Measurements from ENCODE around the gene POLG.

The POLG gene

DNA sequence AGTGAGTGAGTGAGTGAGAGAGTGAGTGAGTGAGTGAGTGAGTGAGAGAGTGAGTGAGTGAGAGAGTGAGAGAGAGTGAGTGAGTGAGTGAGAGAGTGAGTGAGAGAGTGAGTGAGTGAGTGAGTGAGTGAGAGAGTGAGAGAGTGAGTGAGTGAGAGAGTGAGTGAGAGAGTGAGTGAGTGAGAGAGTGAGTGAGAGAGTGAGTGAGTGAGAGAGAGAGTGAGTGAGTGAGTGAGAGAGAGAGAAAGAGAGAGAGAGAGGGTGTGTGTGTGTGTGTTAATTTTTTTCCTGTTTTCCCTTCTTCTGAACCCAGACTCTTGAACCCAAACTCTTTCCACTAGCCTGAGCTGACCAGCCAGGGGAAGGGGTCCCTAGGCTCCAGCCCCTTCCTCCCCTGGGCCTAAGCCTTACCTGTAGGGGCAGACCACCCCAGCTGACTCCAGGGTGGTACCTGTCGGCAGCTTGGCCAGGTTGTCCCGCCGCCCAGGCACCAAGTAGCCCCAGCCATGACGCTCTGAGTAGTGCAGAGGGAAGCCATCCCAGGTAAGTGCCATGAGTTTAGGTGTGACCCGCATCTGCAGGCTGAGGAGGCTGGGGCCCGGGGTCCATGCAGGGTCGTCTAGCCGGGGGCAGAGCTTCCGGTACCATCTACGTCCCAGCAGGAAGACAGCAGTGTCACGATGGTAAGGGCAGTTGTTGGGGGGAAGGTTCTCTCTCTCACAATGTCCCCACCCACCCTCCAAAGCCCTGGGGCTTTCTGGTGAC, 9.4 kb downstream of the POLG start:
- DNase-seq = no peak

DNA sequence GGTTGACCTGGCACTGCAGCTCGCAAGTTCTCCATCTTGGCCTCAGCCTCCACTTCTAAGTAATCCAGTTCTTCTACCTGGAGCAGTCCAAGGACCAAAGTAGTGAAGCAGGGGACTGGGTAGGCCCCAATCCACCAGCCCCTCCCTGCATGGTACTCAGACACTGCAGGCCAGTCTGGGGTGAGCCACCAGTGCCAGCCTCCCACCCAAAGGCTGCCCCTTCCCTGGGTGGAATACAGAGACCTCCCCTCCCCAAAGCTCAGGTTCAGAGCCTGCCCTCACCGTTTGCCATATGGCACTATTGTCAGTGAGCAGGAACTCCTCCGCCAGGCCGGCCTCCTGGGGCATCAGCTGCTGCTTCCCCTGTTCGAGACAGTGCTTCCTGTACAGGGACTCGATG, 10.8 kb downstream of the POLG start:
- no peak for DNase-seq

DNA sequence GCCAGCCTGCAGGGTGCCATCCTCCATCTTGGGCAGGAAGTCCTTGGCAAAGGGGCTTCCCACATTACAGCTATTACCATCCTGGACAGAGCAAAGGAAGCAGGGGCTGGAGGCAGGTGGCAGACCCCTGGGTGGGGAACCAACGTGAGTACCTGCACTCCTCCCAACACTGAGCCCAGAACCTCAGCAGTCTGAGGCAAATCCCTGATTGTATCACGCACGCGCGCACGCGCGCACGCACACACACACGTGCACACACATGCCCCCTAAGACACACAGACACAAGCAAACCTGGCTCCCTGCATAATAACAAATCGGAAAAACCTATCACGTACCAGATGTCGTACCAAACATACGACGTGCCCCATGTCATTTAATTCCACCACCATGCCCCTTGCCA, 11.8 kb downstream of the POLG start:
- DNase-seq = no peak

DNA sequence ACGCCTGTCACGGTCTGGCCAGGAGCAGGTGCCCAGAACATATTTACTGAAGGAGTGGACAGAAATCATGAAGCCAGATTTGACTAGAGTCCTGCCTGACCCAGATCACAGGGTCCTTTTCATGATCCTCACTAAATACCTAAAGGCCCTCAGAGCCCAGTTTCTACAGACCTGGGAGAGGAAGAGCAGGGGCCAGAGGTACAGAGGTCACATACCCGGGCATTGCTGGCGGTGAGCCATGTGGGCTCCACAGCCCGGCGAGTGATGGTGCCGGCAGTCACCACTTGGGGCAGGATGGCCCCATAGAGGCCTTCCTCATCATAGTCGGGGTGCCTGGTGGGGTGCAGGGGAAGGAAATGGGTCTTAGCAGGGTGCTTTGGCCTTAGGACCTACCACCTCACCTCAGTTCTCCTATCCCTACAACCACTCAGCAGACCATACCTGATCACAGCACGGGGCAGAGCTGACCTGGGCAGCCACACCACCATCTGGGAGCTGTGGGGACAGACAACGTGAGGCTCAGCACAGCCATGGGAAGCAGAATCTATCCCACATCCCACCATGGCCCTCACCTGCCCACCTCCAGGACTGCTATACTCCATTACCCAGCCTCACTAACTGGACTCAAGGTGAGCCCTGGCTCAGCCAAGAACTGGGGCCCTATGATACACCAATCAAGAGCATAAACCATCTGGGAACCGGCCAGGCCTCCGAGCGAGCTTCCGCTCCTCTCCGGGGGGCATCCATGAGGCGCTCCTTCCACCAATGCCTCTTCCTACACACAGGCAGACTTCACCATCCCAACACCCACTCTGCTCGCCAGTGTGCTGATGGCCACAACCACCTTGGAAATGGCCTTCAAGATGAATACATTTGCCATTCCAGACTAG, 12.9 kb downstream of the POLG start:
- no peak for DNase-seq

DNA sequence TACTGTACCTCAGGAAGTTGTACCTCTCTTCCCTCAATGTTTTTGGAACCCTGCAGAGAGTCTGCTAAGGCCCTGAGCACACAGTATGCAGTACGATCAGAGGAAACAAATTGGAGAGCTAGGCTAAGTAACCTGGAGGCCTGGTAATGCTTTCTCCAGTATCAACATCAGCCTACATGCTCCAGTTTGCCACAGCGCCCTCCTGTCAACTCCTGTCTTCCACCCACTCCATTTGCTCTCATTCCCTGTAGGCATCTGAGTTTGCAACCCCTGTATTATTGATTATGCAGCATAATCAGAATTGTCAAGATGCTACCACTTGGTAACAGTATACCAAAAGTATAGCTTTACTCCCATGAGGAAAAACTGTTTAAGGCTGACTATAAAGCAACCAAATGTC, 14.4 kb downstream of the POLG start:
- no peak for DNase-seq

- DNase-seq = no peak
Measured at GRCh38 chr15:89319678-89320077, 14.9 kb downstream of the POLG start.

GRCh38 chr15:89317186-89317720, 17.4 kb downstream of the POLG start:
- DNase-seq = no peak

DNA sequence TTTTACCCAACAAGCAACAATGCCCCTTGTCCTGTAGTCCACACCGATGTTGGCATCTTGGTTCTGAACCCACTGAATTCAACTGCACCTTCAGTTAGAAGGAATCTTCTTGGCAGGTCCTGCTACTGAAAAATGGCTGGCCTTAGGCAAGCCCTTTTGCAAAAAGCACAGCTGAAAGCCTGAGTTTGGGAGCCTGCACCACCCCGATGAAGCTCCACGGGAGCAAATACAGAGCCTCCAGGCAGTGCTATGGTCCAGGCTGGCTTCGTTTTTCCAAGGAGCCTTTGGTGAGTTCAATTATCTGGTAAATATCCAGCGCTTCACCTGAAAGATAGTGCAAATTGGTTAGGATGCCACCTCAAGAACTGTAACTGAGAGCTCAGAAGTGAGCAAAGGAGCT, 18.1 kb downstream of the POLG start:
- no peak for DNase-seq

GRCh38 chr15:89315375-89315929, 19.2 kb downstream of the POLG start:
- DNase-seq = no peak

GRCh38 chr15:89309993-89310392, 24.6 kb downstream of the POLG start:
- no peak for DNase-seq

GRCh38 chr15:89308236-89308635, 26.4 kb downstream of the POLG start:
- no peak for DNase-seq

- no peak for DNase-seq
Measured at GRCh38 chr15:89307791-89308190, 26.8 kb downstream of the POLG start.

DNA sequence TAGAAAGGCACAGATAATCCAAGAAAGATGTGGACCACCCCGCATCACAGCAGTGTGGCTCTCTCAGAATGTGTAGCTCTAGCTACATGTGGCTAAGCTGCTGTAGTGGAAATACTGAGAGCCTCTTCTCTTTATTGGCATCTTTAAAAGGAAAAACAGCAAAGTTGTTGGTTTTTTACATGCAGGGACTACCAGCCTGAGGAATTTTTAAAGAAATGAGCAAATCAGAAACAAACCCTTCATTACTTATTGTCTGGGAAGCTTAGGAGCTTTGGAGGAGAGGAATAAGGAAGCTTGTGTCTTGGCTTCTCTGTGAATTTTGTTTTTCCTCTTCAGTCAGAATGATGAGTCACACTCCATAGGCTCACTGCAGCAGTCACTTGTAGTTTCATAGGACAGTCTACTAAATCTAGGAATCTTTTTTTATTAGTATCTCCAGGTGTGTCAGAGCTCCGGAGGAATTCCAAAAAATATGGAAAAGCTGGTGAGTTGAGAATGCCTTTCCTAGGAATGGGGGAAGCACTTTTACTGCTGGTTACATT, 27.5 kb downstream of the POLG start:
- no peak for DNase-seq

DNA sequence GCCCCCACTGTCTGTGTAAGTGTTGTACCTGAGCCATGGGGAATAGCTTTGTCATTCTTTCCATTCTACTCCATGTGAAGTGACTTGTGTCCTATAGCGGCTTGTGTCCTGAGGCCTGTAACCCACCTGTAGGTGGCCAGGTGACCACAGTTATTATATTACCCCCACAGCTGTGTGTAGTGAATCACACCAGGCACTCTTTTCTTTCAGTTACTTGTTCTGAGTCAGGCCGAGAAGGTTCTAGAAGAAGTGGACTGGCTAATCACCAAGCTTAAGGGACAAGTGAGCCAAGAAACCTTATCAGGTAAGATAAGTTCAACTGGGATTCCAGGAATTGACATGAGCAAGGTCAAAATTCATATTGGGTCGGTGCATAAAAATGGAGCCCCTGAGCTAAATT, 29.2 kb downstream of the POLG start:
- no peak for DNase-seq

DNA sequence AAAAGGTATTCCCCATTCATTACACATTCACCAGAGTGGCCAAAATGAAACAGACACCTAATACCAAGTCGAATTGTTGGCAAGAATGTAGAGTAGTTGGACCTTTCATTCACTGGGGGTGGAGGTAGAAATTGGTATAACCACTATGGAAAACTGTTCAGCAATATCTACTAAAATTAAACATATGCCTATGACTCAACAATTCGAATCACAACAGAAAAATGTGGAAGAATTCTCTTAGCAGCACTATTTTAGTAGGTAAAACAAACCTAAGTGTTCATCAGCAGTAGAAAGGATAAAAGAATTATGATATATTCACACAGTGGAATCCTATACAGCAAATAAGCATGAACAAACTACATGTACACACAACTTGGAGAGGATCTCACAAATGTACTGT, 30.6 kb downstream of the POLG start:
- no peak for DNase-seq

DNA sequence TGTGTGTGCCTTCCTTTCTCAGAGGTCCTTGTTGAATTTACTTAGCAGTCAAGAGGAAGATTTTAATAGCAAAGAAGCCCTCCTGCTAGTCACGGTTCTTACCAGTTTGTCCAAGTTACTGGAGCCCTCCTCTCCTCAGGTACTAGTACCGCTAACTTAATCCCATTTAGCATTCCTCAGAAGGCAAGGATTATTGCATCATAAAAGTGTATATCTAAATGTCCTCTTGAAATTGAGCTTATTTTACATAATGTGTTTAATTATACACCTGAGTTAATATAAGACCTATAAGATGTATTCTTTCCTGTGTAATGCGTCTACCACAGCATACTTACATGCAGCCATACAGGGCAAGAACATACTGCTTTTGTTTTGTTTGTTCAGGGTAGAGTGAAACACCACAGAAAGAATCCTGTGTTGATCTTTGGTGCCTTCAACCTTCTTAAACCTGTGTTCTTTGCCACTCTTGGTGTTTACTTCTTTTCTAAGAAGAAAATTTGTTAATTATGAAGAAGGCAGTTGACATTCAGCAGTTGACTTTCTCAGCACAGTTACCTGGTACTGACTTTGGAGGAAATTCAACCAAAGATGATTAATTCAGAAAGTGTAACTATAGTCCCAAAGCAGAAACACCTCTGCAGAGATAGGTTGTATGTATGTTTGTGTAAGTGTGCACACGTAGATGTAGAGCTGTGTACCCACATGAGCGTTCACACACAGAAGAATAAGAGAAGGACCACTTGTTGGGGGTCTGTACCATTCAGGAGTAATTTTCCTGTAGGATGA, 33.1 kb downstream of the POLG start:
- no peak for DNase-seq

- DNase-seq = no peak
Measured at GRCh38 chr15:89299896-89300295, 34.7 kb downstream of the POLG start.

DNA sequence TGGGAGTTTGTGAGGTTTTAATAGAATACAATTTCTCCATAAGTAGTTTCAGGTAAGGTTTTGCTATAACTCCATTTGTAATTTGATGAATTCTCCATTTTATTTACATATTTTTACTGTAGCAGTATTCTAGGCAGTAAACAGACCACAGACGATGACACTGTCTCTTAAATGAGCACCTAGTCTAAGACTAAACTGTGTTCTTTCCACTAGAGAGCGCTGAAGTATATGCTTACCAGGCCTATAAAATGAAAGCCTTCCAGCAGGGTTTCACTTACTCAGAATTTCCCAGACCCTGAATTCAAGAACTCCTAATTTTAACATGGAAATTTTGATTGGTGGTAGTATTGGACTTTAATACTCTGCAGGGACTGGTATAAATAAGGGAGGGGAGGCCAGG, 41.6 kb downstream of the POLG start:
- no peak for DNase-seq

DNA sequence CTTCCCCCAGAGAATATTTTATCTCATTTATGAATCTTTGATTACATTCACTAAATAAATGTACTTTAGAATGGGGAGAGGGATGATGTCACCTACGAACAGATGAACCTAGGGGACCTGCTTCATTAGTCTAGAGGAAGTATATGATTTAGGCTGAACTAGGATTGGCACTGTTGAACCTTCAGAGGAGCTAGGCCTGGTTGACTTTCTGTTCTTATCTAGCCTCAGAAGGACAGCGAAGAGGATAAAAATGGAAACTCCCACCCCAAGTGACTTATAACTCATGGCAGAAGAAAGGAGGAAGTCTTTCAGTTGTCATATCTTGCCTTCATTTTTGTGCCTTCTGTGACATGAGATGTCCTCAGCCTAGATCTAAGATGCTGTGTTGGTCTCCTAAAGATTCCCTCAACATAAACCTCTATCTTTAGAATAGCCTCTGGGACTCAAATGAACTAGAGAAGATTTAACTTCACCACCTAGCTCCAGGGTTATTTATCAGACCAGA, 42.6 kb downstream of the POLG start:
- no peak for DNase-seq

GRCh38 chr15:89283201-89283600, 51.4 kb downstream of the POLG start:
- no peak for DNase-seq

- DNase-seq = no peak
Measured at GRCh38 chr15:89282631-89283030, 52.0 kb downstream of the POLG start.

- no peak for DNase-seq
Measured at GRCh38 chr15:89278307-89278706, 56.3 kb downstream of the POLG start.

Measured in NCI-H1417 treated with DMSO at 0.1 percent for 48 hours (cell line).